Testis (tissue), 2 donors: ENCODE data around the gene NECAB3.

Experiments used
- POLR2A ChIP-seq: fragments of 450-650 bp; IDR thresholded peaks from one replicate; pipeline ENCODE4 v1.6.1; 2017; ENCODE audit warnings: antibody characterized with exemption, mild to moderate bottlenecking, moderate library complexity
- TF ChIP-seq, protein P1 (sequence below), 3 experiments: fragments of 450-650 bp in 2 of 3; fragments of 200-600 bp in 1 of 3; sonication (generic) in 1 of 3; IDR thresholded peaks; one replicate each; pipeline ENCODE4 v1.5.1; 2016 to 2019; ENCODE audit warnings: antibody characterized with exemption in 3 of 3, mild to moderate bottlenecking in 2 of 3, moderate library complexity in 1 of 3

DNA sequence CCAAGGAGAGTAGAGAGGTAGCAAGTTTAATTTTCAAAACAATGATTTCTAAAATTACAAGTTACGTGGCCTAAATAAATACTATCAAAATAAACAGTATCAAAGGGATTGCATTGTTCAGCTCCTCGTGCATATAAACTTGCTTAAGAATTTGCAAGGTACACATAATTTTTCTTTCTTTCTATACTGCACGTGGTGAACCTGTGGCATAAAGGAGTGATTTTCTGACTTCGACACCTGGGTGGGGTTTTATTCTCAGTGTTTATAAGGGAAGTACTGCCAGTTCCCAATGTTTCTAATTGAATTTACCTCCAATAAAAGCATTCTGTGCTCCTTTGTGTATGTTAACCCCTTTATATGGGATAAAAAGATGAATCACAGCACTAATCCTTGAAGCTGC is 62.2 kb downstream of the NECAB3 start:
- TF ChIP-seq, protein P1, sequence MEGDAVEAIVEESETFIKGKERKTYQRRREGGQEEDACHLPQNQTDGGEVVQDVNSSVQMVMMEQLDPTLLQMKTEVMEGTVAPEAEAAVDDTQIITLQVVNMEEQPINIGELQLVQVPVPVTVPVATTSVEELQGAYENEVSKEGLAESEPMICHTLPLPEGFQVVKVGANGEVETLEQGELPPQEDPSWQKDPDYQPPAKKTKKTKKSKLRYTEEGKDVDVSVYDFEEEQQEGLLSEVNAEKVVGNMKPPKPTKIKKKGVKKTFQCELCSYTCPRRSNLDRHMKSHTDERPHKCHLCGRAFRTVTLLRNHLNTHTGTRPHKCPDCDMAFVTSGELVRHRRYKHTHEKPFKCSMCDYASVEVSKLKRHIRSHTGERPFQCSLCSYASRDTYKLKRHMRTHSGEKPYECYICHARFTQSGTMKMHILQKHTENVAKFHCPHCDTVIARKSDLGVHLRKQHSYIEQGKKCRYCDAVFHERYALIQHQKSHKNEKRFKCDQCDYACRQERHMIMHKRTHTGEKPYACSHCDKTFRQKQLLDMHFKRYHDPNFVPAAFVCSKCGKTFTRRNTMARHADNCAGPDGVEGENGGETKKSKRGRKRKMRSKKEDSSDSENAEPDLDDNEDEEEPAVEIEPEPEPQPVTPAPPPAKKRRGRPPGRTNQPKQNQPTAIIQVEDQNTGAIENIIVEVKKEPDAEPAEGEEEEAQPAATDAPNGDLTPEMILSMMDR (IDR thresholded peaks at IDR 0.05) = no peak
- no peak for TF ChIP-seq POLR2A
